Raji (cell line): Measurements from ENCODE around the gene ITSN1.

Experiments
- POLR2A ChIP-seq: IDR thresholded peaks from 2 replicates; pipeline ENCODE4 v1.6.1; 2011; ENCODE audit warnings: low read depth, low read length, control low read depth; ENCODE audit not compliant: insufficient read depth

Gene ITSN1

DNA sequence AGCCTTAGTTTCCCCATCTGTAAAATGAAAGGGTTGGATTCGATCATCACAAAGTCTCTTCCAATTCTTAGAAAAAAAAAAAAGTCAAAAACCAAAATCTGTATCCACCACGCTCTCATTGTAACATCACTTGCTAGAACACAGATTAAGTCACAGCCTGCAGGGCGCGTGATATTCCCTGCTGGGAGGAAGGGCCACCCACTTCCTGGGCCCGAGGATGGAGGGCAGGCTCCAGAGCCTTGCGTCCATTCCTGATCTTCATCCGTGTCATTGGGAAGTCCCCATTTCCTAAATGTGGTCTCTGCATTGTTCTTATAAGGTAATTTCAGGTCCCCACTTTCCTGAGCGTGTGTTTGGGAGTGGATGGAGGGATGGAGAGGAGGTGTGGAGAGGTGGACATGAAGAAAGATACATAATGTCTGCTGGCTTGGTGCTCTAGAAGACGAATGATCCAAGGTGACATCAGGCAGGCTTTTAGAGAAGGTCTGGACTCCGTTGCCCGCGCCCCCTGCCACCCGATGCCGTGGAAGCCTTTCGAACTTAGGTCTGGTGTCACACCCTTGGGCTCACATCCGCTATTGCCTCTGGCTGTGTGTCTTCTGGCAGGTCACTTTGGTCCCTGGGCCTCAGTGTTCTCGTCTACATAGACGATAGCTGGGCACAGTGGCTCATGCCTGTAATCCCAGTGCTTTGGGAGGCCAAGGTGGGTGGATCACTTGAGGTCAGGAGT lies 217.2 kb downstream of the ITSN1 start:
- TF ChIP-seq POLR2A = no peak

DNA sequence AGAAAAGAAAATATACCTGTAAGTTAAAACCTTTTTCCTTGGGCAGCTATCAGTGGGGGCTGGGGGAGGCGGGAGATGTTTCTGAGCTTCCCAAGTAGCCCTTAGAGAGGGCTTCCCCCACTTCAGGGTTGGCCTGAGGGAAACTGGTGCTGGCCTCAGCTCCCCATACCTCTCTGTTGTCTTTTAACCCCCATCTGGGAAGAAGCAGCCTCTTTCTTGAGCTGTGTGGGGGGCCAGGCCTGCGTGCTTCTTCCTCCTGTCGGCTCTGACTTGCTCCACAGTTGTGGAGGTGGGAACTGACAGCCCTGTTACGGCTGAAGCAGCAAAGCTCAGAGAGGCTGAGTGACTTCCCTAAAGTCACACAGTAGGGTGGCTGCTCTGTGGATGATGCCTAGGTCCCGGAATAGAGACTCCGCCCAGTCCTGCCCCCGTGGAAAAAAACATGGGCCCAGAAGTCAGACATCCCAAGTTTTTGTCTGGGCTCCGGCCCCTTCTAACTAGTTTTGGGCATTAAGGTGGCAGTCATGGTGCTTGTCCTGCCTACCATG lies 218.1 kb downstream of the ITSN1 start:
- TF ChIP-seq POLR2A = no peak

DNA sequence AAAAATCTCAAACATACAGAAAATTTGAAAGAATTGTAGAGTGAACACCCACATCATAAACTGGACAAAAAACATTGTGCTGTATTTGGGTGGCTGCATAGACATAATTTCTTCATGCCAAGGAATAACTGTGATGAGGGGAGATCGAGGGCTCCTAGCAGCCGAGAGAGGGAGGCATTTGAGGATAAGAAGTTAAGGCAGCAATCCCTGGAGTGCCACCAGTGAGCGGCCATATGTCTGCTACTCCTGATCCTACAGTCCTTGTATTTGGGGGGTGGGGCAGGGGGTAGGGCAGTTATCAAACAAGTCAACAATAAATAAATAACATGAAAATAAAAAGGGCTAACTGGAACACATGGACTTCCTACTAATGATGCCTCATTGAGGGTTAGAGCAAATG lies 218.8 kb downstream of the ITSN1 start:
- TF ChIP-seq POLR2A = no peak

DNA sequence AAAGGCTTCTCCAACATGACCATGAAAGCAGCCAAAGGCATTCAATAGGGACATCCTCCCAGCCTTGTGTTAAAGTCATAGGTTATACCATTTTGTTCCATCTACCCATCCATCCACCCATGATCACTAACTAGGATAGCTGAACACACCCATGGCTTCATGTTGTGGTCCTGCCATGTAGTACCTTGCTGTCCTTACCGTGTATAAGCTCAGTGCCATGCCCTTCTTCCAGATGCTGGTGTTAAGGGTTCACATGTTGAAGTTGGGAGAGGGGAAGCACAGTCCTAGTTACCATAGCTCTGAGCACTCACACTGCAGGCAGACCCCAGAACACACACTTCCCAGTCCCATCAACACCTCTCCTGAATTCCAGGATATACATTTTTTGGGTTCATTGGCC lies 221.8 kb downstream of the ITSN1 start:
- TF ChIP-seq POLR2A = no peak

DNA sequence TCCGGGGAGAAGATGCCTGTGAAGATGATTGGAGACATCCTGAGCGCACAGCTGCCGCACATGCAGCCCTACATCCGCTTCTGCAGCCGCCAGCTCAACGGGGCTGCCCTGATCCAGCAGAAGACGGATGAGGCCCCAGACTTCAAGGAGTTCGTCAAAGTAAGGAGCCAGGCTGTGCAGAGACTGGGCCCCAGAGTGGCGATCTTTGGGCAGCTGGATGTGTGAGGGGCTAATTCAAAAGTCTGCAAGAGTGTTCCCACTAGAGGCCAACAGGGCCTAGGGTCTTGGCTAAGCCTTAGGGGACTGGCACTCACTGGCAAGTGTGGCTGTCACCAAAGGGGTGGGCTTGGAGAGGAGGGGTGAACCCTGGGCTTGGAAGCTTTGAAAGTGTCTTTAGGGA lies 222.9 kb downstream of the ITSN1 start:
- no peak for TF ChIP-seq POLR2A

DNA sequence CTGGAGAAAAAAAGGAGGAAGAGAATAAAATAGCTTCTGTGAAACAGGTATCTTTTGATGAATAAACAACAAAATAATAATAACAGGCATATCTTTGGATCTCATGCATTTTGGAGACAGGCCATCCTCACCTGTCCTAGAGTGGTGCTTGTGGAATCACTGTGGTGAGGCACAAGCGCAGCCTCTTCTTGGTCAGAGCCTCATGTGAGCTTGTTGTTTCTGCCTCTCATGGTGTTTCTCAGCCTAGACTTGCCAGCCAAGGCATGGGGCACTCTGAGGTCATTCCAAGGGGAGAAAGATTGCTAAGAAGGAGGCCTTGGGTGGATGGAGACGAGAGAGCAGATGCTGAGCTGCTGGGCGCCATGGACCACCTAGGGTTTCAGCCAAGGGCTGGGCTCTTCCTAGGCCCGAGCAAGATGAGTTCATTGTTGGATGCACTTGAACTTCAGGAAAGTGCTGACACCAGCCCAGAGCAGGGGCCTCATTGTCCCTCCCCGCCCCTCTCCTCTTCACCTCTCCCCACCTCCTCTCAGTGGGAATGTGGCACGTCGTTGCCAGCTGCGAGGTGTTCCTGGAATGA lies 223.8 kb downstream of the ITSN1 start:
- no peak for TF ChIP-seq POLR2A

DNA sequence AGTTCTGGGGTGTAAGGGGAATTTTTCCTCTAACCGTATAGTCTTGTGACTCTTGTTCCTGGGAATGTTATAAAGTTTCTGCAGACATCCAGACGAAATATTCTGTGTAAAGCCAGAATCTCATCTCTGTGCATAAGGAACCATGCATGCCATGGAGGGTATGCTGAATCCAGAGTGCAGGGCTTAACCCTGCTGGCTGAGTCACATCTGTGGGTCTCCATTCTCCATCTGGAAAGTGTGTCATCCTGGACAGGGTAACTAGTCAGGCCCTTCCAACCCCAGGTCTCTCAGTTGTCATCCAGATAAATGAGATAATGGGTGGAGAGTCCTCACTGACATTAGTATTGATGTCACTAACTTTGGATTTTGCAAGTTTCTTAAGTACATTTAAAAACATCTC lies 224.5 kb downstream of the ITSN1 start:
- TF ChIP-seq POLR2A = no peak

DNA sequence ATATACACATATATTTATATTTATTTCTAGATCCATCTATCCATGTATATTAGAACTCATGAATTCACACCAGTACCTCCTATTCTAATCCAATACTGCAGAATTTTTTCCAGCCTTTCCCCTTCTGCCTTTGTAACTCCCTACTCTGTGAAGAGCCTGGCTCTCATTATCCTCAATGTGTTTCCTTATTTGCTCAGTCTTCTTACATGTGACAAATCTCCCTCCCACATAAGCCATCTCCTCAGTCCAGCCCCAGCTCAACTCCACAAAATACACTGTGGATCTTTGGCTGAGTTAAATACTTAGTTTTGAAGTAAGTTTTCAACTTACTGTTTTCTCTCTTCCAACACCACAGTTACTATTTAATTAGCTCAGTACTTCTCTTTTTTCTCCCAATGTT lies 227.6 kb downstream of the ITSN1 start:
- TF ChIP-seq POLR2A = no peak

DNA sequence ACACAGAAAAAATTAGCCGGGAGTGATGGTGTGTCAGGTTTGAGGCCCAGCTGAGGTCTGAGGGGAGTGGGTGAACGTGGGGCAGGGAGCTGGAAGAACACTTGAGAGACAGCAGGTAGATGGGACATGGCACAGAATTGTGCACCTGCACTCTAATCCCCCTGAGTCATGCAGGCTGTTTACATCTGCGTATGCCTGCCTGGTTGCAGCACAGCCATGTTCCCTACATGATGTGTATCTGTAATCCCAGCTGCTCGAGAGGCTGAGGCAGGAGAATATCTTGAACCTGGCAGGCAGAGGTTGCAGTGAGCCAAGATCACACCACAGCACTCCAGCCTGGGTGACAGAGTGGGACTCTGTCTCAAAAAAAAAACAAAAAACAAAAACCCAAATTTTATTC lies 228.5 kb downstream of the ITSN1 start:
- TF ChIP-seq POLR2A = no peak

DNA sequence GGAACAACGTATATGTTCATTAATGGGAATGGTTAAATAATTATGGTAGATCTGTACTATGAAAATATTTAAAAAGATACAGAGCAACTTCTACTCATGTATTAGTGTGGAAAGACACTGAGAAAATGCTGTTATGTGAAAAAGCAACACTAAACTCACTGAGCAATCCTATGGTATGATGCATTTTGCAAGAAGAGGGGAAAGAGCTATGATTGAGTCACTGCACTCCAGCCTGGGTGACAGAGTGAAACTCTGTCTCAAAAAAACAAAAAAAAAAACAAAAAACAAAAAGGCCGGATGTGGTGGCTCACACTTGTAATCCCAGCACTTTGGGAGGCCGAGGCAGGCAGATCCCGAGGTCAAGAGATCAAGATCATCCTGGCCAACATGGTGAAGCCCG lies 228.9 kb downstream of the ITSN1 start:
- no peak for TF ChIP-seq POLR2A

DNA sequence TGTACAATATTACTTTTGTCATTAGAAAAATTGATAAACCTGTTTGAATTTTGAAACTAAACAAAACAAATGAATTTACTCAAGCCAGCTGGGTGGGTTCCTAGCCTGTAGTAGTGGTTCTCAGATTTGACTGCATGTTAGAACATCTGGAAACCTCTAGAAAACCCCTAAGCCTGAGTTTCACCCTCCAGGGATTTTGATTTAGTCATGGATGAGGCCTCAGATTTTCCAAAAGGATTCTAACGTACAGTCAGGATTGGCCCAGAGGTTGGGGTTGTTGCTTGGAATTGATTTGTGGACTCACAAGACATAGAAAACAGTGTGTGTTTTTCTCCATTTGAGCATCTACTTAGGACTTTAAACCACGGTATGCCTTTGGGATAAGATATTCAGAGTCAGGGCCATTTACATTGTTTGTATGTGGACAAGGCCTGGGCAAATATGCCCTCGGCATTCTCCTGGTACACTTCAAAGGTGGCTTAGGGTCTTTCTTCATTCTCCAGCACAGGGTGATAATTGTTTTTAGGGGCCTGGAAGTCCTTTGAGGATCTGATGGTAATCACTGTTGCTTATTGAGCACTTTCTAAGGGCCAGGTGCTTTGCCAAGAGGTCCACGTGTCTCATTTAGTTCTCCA lies 230.7 kb downstream of the ITSN1 start:
- no peak for TF ChIP-seq POLR2A

DNA sequence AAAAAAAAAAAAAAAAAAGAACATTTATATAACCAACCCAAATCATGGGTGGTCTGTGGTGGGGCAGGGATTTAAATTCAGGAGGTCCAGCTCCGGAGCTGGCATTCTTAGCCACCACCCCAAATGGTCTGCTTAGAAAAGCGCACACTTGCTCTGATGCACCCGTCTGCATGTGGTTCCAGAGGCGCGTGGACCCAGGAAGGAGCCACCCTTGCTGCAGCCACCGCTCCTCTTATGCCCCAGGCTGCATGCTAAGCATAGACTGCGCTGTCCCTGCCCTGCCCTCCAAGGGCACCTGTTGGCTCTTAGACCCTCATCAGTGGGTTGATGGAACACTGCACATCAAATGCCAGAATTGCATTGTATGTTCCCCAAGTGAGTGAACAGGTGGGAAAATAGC lies 231.9 kb downstream of the ITSN1 start:
- TF ChIP-seq POLR2A = no peak

DNA sequence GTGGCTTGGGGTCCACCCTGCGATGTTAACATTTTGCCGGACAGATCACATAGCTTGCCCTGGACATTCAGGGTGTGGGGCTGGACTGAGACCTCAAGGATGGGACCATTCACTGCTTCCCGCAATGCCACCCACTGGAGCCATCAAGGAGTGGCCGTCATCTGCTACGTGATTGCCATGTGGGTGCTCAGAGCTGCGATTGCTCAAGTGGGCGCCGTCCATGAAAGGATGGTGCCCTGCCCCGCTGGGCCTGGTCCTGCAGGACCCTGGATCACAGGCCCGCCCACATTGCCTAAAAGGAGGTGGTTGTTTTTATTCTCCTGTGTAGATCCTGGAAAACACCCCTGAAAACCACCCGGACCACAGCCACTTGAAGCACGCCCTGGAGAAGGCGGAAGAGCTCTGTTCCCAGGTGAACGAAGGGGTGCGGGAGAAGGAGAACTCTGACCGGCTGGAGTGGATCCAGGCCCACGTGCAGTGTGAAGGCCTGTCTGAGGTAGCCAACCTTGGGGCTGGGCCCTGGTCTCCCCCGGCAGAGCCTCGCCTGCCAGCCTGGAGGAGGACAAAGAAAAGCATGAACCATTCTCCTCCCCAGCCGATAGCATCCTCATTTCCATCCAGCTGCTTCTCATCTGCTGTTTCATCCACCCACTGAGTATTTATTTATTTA lies 232.9 kb downstream of the ITSN1 start:
- no peak for TF ChIP-seq POLR2A

DNA sequence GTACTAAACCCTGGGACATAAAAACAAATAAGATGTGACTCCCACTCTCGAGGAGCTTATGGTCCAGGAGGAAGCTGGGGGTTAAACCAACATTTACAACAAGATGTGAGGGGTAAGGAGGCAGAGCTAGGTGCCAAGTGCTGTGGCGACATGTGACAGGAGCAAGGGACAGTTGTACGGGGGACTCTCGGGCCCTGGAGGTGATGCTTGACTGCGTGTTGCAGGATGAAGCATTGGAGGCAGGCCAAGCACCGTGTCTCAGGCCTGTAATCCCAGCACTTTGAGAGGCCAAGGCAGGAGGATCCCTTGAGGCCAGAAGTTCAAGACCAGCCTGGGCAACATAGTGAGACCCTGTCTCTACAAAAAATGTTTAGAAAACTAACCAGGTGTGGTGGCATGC lies 236.5 kb downstream of the ITSN1 start:
- TF ChIP-seq POLR2A = no peak

DNA sequence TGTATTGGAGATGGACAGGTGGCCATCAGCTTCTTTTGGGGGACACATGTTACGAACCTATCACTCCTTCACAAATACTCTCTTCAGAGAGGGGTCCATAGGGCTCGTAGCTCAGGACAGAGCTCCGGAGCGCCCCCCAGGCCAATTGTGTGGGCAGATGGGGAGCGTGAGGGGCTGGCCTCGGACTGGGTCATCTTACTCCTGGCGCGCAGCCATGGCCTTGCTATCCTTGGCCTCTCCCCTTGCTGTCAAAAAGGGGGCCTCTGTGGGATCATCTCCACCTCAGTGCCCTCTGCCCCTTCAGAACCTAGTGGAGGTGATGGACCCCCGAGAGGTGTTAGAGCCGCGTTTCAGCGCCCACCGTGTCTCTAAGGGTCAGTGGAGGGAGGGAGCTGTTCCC lies 238.3 kb downstream of the ITSN1 start:
- no peak for TF ChIP-seq POLR2A
